ENCODE measurements around the gene CDC34. TPM values are rescaled to one million over a fixed set of nuclear protein-coding genes. Genes with fewer than 3 reads are reported as not detected.

Gene CDC34
- total RNA-seq, 1 experiment from 2014 or later = 87.4 TPM

DNA sequence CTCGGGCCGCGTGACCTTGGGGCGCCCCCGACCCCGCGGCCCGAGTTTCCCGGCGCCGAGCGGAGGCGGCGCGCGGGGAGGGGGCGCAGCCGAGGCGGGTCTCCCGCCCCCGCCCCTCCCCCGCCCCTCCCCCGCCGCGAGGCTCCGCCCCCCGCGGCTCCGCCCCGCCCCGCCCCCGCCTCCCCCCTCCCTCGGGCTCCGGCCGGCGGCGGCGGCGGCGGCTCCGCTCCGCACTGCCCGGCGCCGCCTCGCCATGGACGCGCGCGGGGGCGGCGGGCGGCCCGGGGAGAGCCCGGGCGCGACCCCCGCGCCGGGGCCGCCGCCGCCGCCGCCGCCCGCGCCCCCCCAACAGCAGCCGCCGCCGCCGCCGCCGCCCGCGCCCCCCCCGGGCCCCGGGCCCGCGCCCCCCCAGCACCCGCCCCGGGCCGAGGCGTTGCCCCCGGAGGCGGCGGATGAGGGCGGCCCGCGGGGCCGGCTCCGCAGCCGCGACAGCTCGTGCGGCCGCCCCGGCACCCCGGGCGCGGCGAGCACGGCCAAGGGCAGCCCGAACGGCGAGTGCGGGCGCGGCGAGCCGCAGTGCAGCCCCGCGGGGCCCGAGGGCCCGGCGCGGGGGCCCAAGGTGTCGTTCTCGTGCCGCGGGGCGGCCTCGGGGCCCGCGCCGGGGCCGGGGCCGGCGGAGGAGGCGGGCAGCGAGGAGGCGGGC, 58.3 kb downstream of the CDC34 start, which contains the start of gene HCN2:
Gene HCN2 (plus strand): TSS at position 189 of the 703 bp plus-strand sequence. CDS start 65 bp downstream, at position 254.
- Histone ChIP-seq H3K36me3 (ENCODE audit: control insufficient read depth in 1 of 2, insufficient read depth in 2 of 2, low read length in 2 of 2) (no peaks in the 10 kb centered on the region), H3K9ac (ENCODE audit: low read length) (peak within 1 kb of the TSS; percentile 35), H3K9me3 (ENCODE audit: control insufficient read depth in 1 of 2, insufficient read depth in 1 of 2, low read depth in 1 of 2, low read length in 2 of 2) (no peaks in the 10 kb centered on the region), H4K20me1 (ENCODE audit: insufficient read depth) (no peaks in the 10 kb centered on the region), H3K4me2 (ENCODE audit: low read length) (peak within 1 kb of the TSS; percentile 83), H2AFZ (ENCODE audit: low read depth, low read length, poor library complexity, severe bottlenecking) (no peak within 1 kb of the TSS), H3K4me1 (ENCODE audit: control insufficient read depth in 1 of 2, insufficient read depth in 2 of 2, low read length in 2 of 2) (peaks cover 15 to 22% of the 10 kb centered on the region in 2 experiments), H3K79me2 (ENCODE audit: insufficient read depth, low read length) (no peaks in the 10 kb centered on the region), H3K4me3 (replicated peaks in 1 of 2; ENCODE audit: low read depth in 1 of 2, low read length in 2 of 2) (peak within 1 kb of the TSS in 1 of 2 experiments; percentile 51; a peak in 2 of 4 replicates), H3K27me3 (ENCODE audit: insufficient read depth, low read length) (no peaks in the 10 kb centered on the region), H3K27ac (ENCODE audit: low read depth, low read length) (no peak within 1 kb of the TSS; the same call in 1 of the 2 replicates), H3K9me2 (ENCODE audit: insufficient read depth) (no peaks in the 10 kb centered on the region)
- ATAC-seq = no peak
- CTCF ChIA-PET = no interaction called here
- intact Hi-C loops (cut with micrococcal nuclease) = loop anchor here (2.0 kb wide), 1 partner anchor 145 kb away; no protein-coding TSS in a partner anchor
- RAD21 ChIA-PET (ENCODE audit: low non-redundant PET in 1 of 2, low total read pairs in 2 of 2, uncharacterized antibody in 2 of 2, unreplicated experiment in 2 of 2) = no interaction called here
- no peak for DNase-seq (ENCODE audit: low read depth, low spot score)
- no peak for TF ChIP-seq JUND (IDR thresholded peaks at IDR 0.05)
- TF ChIP-seq, protein P1, sequence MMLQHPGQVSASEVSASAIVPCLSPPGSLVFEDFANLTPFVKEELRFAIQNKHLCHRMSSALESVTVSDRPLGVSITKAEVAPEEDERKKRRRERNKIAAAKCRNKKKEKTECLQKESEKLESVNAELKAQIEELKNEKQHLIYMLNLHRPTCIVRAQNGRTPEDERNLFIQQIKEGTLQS (IDR thresholded peaks at IDR 0.05) = no peak
- no peak for TF ChIP-seq POLR2AphosphoS5 (IDR thresholded peaks at IDR 0.05; ENCODE audit: low read depth, low read length)
- TF ChIP-seq POLR2A (IDR thresholded peaks at IDR 0.05; ENCODE audit: borderline replicate concordance, extremely low read depth, insufficient read depth, insufficient read length) = no peak
- TF ChIP-seq CEBPB (IDR thresholded peaks at IDR 0.05; ENCODE audit: low read depth) = no peak
- no peak for TF ChIP-seq SIN3A (IDR thresholded peaks at IDR 0.05; ENCODE audit: low read depth)
- POLR2A ChIA-PET = no interaction called here
- BruUV-seq (replicated peaks) = no TSS peak

DNA sequence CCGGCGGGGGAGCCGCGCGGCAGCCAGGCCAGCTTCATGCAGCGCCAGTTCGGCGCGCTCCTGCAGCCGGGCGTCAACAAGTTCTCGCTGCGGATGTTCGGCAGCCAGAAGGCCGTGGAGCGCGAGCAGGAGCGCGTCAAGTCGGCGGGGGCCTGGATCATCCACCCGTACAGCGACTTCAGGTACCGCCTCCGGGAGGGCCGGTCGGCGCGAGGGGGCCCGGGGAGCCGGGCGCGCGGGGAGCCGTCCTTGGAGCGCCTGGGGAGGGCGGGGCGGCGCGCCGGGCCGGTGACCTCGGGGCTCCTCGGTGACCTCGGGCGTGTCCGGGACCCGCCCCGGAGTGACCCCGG, 58.8 kb downstream of the CDC34 start:
- Histone ChIP-seq H3K4me2 (ENCODE audit: low read length) (peak overlapping the region; percentile 30; the same call in 1 of the 2 replicates), H4K20me1 (ENCODE audit: insufficient read depth) (no peaks in the 10 kb centered on the region), H3K9ac (ENCODE audit: low read length) (no peak overlapping the region), H3K79me2 (ENCODE audit: insufficient read depth, low read length) (no peaks in the 10 kb centered on the region), H2AFZ (ENCODE audit: low read depth, low read length, poor library complexity, severe bottlenecking) (no peak overlapping the region), H3K27ac (ENCODE audit: low read depth, low read length) (no peak overlapping the region), H3K27me3 (ENCODE audit: insufficient read depth, low read length) (no peaks in the 10 kb centered on the region), H3K4me3 (replicated peaks in 1 of 2; ENCODE audit: low read depth in 1 of 2, low read length in 2 of 2) (no peak overlapping the region), H3K4me1 (ENCODE audit: control insufficient read depth in 1 of 2, insufficient read depth in 2 of 2, low read length in 2 of 2) (peaks cover 15 to 22% of the 10 kb centered on the region in 2 experiments), H3K36me3 (ENCODE audit: control insufficient read depth in 1 of 2, insufficient read depth in 2 of 2, low read length in 2 of 2) (no peaks in the 10 kb centered on the region), H3K9me3 (ENCODE audit: control insufficient read depth in 1 of 2, insufficient read depth in 1 of 2, low read depth in 1 of 2, low read length in 2 of 2) (no peaks in the 10 kb centered on the region), H3K9me2 (ENCODE audit: insufficient read depth) (no peaks in the 10 kb centered on the region)
- ChIA-PET CTCF (no interaction called here), POLR2A (no interaction called here), RAD21 (ENCODE audit: low non-redundant PET in 1 of 2, low total read pairs in 2 of 2, uncharacterized antibody in 2 of 2, unreplicated experiment in 2 of 2) (no interaction called here)
- BruUV-seq (replicated peaks) = no TSS peak
- no peak for ATAC-seq
- no peak for DNase-seq (ENCODE audit: low read depth, low spot score)
- intact Hi-C loops (cut with micrococcal nuclease) = no loop called here
- TF ChIP-seq, protein P2, sequence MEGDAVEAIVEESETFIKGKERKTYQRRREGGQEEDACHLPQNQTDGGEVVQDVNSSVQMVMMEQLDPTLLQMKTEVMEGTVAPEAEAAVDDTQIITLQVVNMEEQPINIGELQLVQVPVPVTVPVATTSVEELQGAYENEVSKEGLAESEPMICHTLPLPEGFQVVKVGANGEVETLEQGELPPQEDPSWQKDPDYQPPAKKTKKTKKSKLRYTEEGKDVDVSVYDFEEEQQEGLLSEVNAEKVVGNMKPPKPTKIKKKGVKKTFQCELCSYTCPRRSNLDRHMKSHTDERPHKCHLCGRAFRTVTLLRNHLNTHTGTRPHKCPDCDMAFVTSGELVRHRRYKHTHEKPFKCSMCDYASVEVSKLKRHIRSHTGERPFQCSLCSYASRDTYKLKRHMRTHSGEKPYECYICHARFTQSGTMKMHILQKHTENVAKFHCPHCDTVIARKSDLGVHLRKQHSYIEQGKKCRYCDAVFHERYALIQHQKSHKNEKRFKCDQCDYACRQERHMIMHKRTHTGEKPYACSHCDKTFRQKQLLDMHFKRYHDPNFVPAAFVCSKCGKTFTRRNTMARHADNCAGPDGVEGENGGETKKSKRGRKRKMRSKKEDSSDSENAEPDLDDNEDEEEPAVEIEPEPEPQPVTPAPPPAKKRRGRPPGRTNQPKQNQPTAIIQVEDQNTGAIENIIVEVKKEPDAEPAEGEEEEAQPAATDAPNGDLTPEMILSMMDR (IDR thresholded peaks at IDR 0.05 in 2 of 3, conservative IDR thresholded peaks at IDR 0.05 in 1 of 3; ENCODE audit: borderline replicate concordance in 1 of 3, insufficient read depth in 1 of 3, low read depth in 2 of 3, low read length in 2 of 3) = no peak
- no peak for TF ChIP-seq FOSL1 (IDR thresholded peaks at IDR 0.05; ENCODE audit: low read depth)
- TF ChIP-seq SIN3A (IDR thresholded peaks at IDR 0.05; ENCODE audit: low read depth) = no peak
- TF ChIP-seq ZFX (IDR thresholded peaks at IDR 0.05) = no peak
- no peak for TF ChIP-seq SRF (IDR thresholded peaks at IDR 0.05; ENCODE audit: low read depth)
- TF ChIP-seq, protein P3, sequence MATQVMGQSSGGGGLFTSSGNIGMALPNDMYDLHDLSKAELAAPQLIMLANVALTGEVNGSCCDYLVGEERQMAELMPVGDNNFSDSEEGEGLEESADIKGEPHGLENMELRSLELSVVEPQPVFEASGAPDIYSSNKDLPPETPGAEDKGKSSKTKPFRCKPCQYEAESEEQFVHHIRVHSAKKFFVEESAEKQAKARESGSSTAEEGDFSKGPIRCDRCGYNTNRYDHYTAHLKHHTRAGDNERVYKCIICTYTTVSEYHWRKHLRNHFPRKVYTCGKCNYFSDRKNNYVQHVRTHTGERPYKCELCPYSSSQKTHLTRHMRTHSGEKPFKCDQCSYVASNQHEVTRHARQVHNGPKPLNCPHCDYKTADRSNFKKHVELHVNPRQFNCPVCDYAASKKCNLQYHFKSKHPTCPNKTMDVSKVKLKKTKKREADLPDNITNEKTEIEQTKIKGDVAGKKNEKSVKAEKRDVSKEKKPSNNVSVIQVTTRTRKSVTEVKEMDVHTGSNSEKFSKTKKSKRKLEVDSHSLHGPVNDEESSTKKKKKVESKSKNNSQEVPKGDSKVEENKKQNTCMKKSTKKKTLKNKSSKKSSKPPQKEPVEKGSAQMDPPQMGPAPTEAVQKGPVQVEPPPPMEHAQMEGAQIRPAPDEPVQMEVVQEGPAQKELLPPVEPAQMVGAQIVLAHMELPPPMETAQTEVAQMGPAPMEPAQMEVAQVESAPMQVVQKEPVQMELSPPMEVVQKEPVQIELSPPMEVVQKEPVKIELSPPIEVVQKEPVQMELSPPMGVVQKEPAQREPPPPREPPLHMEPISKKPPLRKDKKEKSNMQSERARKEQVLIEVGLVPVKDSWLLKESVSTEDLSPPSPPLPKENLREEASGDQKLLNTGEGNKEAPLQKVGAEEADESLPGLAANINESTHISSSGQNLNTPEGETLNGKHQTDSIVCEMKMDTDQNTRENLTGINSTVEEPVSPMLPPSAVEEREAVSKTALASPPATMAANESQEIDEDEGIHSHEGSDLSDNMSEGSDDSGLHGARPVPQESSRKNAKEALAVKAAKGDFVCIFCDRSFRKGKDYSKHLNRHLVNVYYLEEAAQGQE (IDR thresholded peaks at IDR 0.05; ENCODE audit: low read depth) = no peak
- no peak for TF ChIP-seq CBX3 (IDR thresholded peaks at IDR 0.05; ENCODE audit: low read depth)
- TF ChIP-seq RAD21 (IDR thresholded peaks at IDR 0.05; ENCODE audit: low read depth) = no peak
- TF ChIP-seq ELF1 (IDR thresholded peaks at IDR 0.05; ENCODE audit: borderline replicate concordance, low read depth) = no peak
- TF ChIP-seq EGR1 (IDR thresholded peaks at IDR 0.05; ENCODE audit: low read depth) = no peak
- TF ChIP-seq ZNF274 (IDR thresholded peaks at IDR 0.05; ENCODE audit: low read depth, low read length) = no peak
- TF ChIP-seq, protein P1 (IDR thresholded peaks at IDR 0.05) = no peak
